SK-N-MC (cell line): ENCODE measurements around the gene SLC35F3.

Experiments
- EZH2 ChIP-seq: fragments of 200-600 bp; sonication (generic); IDR thresholded peaks from one replicate; pipeline ENCODE4 v1.6.1; 2017; ENCODE audit warnings: antibody characterized with exemption
- FOXP2 ChIP-seq: optimal IDR thresholded peaks from 2 replicates; pipeline ENCODE3; 2011; ENCODE audit warnings: mild to moderate bottlenecking, moderate library complexity; ENCODE audit not compliant: insufficient read depth; ENCODE audit errors: extremely low read length, control extremely low read depth
- POLR2AphosphoS5 ChIP-seq: IDR thresholded peaks from 2 replicates; pipeline ENCODE4 v1.6.1; 2012; ENCODE audit warnings: mild to moderate bottlenecking, low read depth, low read length, borderline replicate concordance

- no peak for TF ChIP-seq POLR2AphosphoS5
- no peak for TF ChIP-seq EZH2
- TF ChIP-seq FOXP2: no peak
These were observed 47.3 kb downstream of the SLC35F3 start for GRCh38 chr1:233951804-233952203.
